GM12864 (cell line): Measurements from ENCODE around the gene ZNF418.

Experiments used
- DNase-seq: peaks from one replicate; pipeline ENCODE4 v3.0.0-alpha.2; 2011; ENCODE audit warnings: low read depth
- H3K4me3 ChIP-seq: 2 replicates; pipeline ENCODE4 v1.5.1; 2011; ENCODE audit warnings: mild to moderate bottlenecking, low read depth, low read length, control low read depth
- TF ChIP-seq, protein P1 (sequence below): IDR thresholded peaks from 2 replicates; pipeline ENCODE4 v1.5.1; 2011; ENCODE audit warnings: low read depth, mild to moderate bottlenecking, moderate library complexity, low read length, control low read depth, inconsistent platforms; ENCODE audit errors: missing control alignments

ZNF418 gene

DNA sequence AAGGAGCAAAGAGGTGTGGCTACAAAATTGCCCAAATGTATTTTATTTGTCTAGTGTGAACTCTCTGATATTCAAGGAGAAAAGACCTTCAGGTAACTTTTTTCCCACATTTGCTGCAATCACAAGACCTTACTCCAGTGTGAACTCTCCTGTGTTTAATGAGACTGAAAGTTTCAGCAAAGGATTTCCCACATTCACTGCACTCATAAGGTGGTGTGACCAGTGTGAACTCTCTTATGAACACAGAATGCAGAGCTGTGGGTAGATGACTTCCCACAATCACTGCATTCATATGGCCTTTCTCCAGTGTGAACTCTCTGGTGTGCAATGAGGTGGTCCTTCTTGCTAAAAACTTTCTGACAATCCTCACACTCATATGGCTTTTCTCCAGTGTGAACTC lies 62.8 kb downstream of the ZNF418 start:
- H3K4me3 ChIP-seq: no peak overlapping the region
- no peak for DNase-seq
- TF ChIP-seq, protein P1, sequence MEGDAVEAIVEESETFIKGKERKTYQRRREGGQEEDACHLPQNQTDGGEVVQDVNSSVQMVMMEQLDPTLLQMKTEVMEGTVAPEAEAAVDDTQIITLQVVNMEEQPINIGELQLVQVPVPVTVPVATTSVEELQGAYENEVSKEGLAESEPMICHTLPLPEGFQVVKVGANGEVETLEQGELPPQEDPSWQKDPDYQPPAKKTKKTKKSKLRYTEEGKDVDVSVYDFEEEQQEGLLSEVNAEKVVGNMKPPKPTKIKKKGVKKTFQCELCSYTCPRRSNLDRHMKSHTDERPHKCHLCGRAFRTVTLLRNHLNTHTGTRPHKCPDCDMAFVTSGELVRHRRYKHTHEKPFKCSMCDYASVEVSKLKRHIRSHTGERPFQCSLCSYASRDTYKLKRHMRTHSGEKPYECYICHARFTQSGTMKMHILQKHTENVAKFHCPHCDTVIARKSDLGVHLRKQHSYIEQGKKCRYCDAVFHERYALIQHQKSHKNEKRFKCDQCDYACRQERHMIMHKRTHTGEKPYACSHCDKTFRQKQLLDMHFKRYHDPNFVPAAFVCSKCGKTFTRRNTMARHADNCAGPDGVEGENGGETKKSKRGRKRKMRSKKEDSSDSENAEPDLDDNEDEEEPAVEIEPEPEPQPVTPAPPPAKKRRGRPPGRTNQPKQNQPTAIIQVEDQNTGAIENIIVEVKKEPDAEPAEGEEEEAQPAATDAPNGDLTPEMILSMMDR: no peak
